ENCODE data around the gene HLCS. TPM values are rescaled to one million over a fixed set of nuclear protein-coding genes. Genes with fewer than 3 reads are reported as not detected.

Gene HLCS
- total and polyA plus RNA-seq, 2 of the 8 experiments (the other 6 are each of a cell fraction or from before 2014, with no cell fraction given) = 4.7 to 12.2 TPM

DNA sequence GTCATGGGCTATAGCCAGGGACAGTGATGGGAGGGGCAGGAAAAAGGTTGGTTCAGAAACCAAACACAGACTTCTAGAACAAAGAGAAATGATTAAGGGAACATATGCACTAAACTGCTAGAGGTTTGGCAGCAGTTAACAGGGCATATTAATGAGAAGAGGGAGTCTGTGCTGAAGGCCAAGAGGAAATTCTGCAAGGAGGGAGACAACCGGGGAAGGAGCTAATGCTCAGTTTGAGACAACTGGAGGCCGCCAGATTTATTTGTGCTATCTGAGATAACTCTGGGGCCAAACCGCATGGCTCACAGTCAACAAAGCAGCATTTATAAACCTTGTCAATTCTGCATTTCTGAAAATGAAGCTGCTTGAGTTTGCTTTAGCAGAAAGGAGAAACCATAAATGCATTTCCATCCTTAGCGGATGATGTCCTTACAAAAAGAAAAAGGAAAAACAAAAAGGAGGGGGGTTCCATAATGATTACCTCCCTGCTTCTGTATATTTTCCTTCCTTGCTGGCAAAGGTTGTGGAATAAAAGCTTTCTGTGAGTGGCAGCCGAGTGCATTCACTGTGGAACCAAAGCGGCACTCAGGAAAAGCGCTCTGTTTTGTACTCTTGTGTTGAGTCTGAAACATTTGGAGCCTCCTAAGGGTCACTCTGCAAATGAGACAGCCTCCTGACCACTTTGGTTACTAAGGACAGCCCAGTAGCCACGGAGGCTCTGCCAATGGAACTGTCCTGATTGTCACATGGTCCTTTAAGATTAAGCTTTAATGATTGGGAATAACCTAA lies 197.2 kb downstream of the HLCS start:
- Histone ChIP-seq H3K79me1 (ENCODE audit: low read depth, low read length) (no peaks in the 10 kb centered on the region), H3K4me2 (ENCODE audit: insufficient read depth in 1 of 2, low read depth in 2 of 2, low read length in 2 of 2) (no peak overlapping the region), H3K4ac (replicated peaks; ENCODE audit: insufficient read length, low read depth, low read length) (no peak overlapping the region), H4K8ac (ENCODE audit: extremely low read depth, insufficient read depth, low read length) (no peak overlapping the region), H3K79me2 (ENCODE audit: control insufficient read depth in 1 of 2, insufficient read depth in 2 of 2, low read length in 2 of 2) (no peaks in the 10 kb centered on the region), H2BK20ac (ENCODE audit: low read length) (no peak overlapping the region), H3K27me3 (replicated peaks in 1 of 4; ENCODE audit: control insufficient read depth in 3 of 4, extremely low read depth in 1 of 4, insufficient read depth in 3 of 4, low read length in 3 of 4) (no peaks in the 10 kb centered on the region), H2AK5ac (ENCODE audit: low read depth, low read length) (no peak overlapping the region), H3K23ac (ENCODE audit: insufficient read length) (no peak overlapping the region), H3K36me3 (ENCODE audit: control insufficient read depth in 2 of 4, insufficient read depth in 4 of 4, low read length in 3 of 4) (no peaks in the 10 kb centered on the region), H3K9ac (replicated peaks in 1 of 4; ENCODE audit: extremely low read depth in 1 of 4, low read depth in 3 of 4, low read length in 3 of 4) (no peak overlapping the region), H3K4me3 (ENCODE audit: extremely low read depth in 1 of 4, insufficient read depth in 2 of 4, low read depth in 3 of 4, low read length in 4 of 4) (no peak overlapping the region), H4K5ac (ENCODE audit: insufficient read length, low read depth, low read length) (no peak overlapping the region), H3K18ac (ENCODE audit: extremely low read depth, low read length) (no peak overlapping the region), H4K20me1 (replicated peaks in 1 of 2; ENCODE audit: control insufficient read depth in 1 of 2, insufficient read depth in 2 of 2, low read length in 2 of 2) (no peaks in the 10 kb centered on the region), H2BK120ac (replicated peaks; ENCODE audit: low read depth, low read length) (no peak overlapping the region), H3K23me2 (ENCODE audit: low read depth, low read length) (no peaks in the 10 kb centered on the region), H3K14ac (ENCODE audit: insufficient read length) (no peak overlapping the region), H3K56ac (replicated peaks; ENCODE audit: insufficient read length, low read depth, low read length) (no peak overlapping the region), H2BK5ac (ENCODE audit: low read depth, low read length) (no peak overlapping the region), H4K91ac (replicated peaks; ENCODE audit: insufficient read length, low read length) (no peak overlapping the region), H2AFZ (ENCODE audit: low read length) (no peak overlapping the region), H2BK15ac (ENCODE audit: low read length) (no peak overlapping the region), H3K4me1 (replicated peaks in 1 of 4; ENCODE audit: control insufficient read depth in 3 of 4, insufficient read depth in 4 of 4, low read length in 3 of 4) (peaks cover 0 to 3% (median 0%) of the 10 kb centered on the region in 4 experiments; a peak in 3 of 7 replicates), H3K9me3 (ENCODE audit: insufficient read depth in 2 of 2, low read depth in 1 of 2, low read length in 1 of 2) (no peaks in the 10 kb centered on the region), H3K27ac (ENCODE audit: low read depth, low read length) (no peak overlapping the region), H2BK12ac (ENCODE audit: low read depth, low read length) (no peak overlapping the region)
- WGBS, 2 experiments (ENCODE audit: extremely low coverage in 1 of 2, insufficient coverage in 1 of 2, insufficient read length in 1 of 2, insufficient replicate concordance in 2 of 2, low coverage in 1 of 2, low lambda C conversion rate in 2 of 2, missing lambda C conversion rate in 1 of 2) = 89% methylated on average over 8 of the region's 8 CpGs; no CpG with 5 or more reads in 1 of the 2 experiments
- ChIA-PET POLR2A (ENCODE audit: partially characterized antibody) (interaction anchor here (0.9 kb wide), 1 partner anchor 9 kb away, joined by 3 read pairs; no protein-coding TSS in a partner anchor), CTCF (ENCODE audit: partially characterized antibody) (interaction anchor here (0.6 to 2.5 kb wide), 7 partner anchors 11 to 312 kb away, joined by 3 to 11 read pairs (median 3); no protein-coding TSS in a partner anchor)
- TF ChIP-seq JUND (IDR thresholded peaks at IDR 0.05; ENCODE audit: low read length) (no peak), KDM4A (IDR thresholded peaks at IDR 0.05; ENCODE audit: low read depth, low read length, severe bottlenecking) (no peak), POU5F1 (IDR thresholded peaks at IDR 0.05; ENCODE audit: low read depth, low read length) (no peak), JUN (IDR thresholded peaks at IDR 0.05; ENCODE audit: low read depth, low read length) (no peak), SIRT6 (IDR thresholded peaks at IDR 0.05; ENCODE audit: low read length) (no peak), RAD21 (IDR thresholded peaks at IDR 0.05 in 1 of 2, conservative IDR thresholded peaks at IDR 0.05 in 1 of 2; ENCODE audit: low read depth in 2 of 2, low read length in 2 of 2) (no peak), RFX5 (IDR thresholded peaks at IDR 0.05; ENCODE audit: borderline replicate concordance, low read depth, low read length) (no peak)
- FAIRE-seq (no peak), DNase-seq (ENCODE audit: low read depth in 1 of 2, low spot score in 2 of 2) (no peak)

Measured in H1 (cell line).